NCI-H1694 (cell line): Measurements from ENCODE around the gene KMT2D.

Source experiments
- DNase-seq: peaks from one replicate; lab custom pipeline; 2025; lab: John Stamatoyannopoulos, UW

KMT2D gene

GRCh38 chr12:49033611-49034285 is 26.8 kb downstream of the KMT2D start:
- DNase-seq, result no peak

- DNase-seq, result no peak
Observed at GRCh38 chr12:49032679-49033447, 27.7 kb downstream of the KMT2D start.

- no peak for DNase-seq
Observed at GRCh38 chr12:49032276-49032675, 28.3 kb downstream of the KMT2D start.

- no peak for DNase-seq
Observed at GRCh38 chr12:49031573-49032161, 28.9 kb downstream of the KMT2D start.

DNA sequence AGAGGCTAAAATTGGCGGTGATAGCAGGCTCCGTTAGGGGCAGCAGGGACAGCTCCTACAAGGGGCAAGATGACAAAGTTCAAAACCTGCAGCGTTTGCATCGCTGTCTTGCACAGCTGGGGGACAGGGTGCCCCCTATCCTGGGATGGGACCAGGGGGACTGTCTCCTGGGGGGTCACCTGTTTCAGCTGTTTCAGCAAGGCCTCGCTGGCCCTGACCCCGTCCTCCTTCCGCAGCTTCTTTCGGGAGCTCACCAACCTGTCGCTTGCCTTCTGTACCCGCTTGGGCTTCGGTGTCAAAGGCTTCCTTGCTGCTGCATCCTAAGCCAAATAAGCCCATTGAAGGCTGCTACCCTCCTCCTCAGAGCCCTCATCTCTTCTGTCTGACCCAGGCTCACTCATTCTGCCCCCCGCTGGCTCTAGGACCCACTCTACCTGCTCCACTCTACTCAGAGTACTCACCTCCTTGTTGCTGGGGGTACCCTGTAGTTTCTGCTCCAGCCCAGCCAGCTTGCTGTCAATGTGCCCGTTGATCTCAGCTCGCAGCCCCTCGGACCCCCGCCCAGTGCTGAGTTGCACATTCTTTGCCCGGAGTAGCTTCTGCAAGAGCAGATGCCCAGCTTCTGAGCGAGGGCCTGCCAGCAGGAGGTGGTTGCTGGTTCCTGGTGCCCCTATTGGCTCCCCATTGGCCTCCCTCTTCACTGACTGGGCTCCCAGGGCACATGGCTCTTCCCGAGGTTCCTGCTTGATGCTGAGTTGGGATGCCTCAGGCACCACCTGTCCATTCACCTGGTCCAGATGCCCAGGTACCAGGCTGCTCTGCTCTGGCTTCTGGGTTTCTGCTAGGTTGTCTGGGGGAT is 29.7 kb downstream of the KMT2D start:
- DNase-seq, result no peak

DNA sequence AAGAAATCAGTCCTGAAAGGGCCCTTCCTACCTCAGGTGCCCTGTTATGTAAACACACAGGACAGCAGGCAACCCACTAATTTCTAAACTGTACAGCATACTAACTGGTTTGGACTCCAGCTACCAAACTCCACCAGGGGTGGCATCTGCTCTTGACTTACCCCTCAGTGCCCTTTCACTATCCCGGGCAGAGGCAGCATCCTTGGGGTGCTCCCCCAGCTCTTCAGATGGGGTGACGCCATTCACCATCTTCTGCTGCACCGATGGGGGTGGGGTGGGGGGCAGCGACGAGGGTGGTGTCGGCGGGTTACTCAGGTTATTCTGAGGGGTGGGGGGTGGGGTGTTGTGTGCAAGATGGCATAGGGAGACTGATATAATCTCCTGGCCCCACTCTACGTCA is 30.5 kb downstream of the KMT2D start:
- no peak for DNase-seq

DNA sequence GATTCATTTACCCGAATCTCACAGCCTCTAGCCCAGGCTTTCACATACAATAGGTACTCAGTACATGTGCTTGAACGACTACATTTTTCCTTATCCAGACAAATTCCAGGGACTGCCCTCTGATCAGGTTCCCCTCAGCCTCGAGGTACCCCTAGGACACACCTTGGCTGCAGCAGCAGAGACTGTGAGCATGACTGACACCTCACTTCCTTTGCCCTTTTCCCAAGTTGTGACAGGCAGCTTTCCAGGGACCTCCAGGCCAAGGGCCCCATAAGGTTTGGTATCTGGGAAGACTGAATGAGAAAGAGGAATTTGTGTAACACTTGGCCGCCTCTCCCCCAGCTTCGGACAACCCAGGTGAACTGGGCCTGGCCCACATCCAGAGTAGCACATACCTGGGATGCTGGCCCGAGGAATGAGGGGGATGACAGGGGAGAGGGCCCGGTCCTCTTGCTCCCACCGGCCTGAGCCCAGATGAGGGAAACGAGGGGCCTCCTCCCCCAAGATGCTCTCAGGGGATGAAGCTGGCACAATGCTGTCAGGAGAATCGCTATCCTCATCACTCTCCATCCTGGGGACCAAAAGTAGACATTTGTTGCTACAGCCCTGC is 31.8 kb downstream of the KMT2D start:
- DNase-seq, result no peak

- DNase-seq, result no peak
Observed at GRCh38 chr12:49027846-49028555, 32.6 kb downstream of the KMT2D start.

GRCh38 chr12:49026678-49027480 is 33.7 kb downstream of the KMT2D start:
- no peak for DNase-seq

- DNase-seq, result no peak
Observed at GRCh38 chr12:49026101-49026500, 34.5 kb downstream of the KMT2D start.

DNA sequence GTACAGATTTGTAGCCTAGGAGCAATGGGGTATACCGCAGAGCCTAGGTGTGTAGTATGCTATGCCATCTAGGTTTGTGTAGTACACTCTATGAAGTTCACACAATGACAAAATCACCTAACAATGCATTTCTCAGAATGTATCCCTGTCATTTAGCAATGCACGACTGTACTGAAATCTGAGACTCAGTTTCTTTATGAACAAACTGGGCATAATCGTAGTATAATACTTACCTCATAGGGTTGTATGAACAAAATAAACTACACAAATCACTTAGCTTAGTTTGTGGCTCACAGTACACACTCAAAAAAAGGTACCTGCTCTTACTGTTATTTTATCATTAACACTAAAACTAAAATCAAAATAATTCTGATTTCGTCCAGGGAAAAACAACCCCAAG is 35.1 kb downstream of the KMT2D start:
- no peak for DNase-seq

- DNase-seq, result no peak
Observed at GRCh38 chr12:49024543-49024942, 36.1 kb downstream of the KMT2D start.

GRCh38 chr12:49023812-49024211 is 36.8 kb downstream of the KMT2D start:
- no peak for DNase-seq

DNA sequence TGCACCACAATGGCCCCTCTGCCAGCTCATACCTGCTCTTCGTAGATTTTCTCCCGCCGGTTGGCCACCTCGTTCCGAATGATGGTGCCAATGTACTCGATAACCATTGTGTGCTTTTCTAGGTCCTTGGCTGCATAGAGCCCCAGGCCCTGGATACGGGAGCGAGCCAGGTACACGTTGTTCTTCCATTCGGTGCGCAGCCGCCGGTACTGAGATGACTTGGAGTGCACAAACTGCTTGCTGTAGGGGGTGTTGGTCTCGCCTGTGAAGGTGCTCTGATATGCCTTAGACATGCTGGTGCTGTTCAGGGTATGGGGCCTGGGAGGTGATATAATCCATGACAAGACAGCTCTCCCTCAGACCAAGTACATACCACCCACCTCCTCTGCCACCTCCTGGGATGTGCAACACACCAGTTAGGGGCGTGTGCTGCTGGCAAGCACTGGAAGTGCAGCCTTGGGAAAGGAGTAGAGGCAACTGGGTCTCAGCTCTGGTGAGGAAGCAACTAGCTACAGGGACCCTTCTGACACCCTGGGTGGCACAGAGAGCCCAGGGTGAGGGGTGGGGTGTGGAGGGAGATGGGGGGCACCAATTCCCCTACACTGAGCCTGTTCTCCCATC is 37.9 kb downstream of the KMT2D start:
- DNase-seq, result no peak

GRCh38 chr12:49021292-49021915 is 39.2 kb downstream of the KMT2D start:
- DNase-seq, result no peak

DNA sequence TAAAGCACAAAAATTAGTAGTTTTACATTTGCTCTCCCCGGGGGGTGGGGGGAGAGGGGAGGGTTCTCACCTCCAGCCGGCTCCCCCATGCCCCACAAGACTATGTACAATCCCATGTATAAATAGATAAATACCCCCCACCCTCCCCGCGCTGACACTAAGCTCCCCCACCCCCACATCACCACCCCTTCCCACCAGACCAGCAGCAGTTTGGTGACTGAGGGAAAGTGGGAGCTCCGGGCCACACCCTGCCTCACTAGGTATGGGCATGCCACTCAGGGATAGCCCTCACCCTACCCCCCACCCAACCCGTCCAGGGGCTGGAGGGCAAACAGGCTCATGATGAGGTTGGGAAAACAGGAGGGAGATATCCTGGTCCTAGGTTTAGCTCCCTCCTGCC is 40.2 kb downstream of the KMT2D start:
- no peak for DNase-seq

DNA sequence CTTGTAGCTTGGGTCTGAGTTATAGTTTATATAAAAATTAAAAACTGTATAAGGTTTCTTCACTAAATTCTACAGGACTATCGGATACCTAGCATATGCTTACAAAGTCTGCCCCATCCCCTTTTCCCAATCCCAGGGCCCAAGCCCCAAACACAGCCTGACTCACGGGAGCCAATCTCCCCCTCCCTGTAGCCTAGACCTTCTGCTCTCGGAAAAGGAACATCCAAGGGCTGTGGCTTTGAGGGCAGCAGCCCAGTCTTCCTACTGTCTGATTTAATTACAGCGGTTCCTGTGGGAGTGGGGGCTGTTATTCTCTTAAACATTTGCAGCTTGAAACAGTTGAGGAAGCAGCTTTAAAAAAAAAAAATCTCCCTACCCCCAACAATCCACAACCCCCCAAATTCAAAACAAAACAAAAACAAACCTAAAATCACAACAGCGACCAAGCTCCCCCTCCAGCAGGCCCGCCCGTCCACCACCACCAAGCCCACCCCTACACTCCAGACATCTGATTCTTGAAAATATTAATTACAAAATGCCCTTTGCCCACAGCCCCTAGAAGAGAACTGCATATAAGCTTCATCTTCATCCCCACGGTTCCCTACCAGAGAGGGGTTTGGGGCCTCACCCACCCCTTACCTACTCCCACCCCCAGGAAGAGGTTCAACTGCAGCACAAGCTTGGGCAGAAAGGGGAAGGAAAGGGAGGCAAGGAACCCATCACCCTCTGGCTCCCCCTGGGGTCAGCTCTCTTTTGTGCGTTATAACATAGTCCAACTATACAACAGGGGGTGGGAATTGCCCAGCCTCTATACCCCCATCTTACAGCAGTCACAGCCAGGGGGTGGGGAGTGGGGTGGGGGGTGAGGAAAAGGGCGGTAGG is 40.9 kb downstream of the KMT2D start:
- peak; percentile 38 for DNase-seq

- no peak for DNase-seq
Observed at GRCh38 chr12:49019120-49019430, 41.5 kb downstream of the KMT2D start.
